GM12878 (cell line): ENCODE results near the gene NKIRAS2. TPM values are rescaled to one million over a fixed set of nuclear protein-coding genes. Genes with fewer than 3 reads are reported as not detected.

Experiments used
- EED ChIP-seq: sonication (generic); IDR thresholded peaks from 2 replicates; pipeline ENCODE4 v1.6.1; 2016; ENCODE audit warnings: antibody characterized with exemption, low read depth
- EP300 ChIP-seq, 2 experiments: fragments of 150-350 bp in 1 of 2; IDR thresholded peaks; 2 replicates each; pipeline ENCODE4 v1.6.1; 2011 to 2012; ENCODE audit warnings: low read depth in 2 of 2, low read length in 2 of 2, borderline replicate concordance in 1 of 2, improper control_type of control experiment in 1 of 2, inconsistent platforms in 1 of 2; ENCODE audit not compliant: control insufficient read depth in 1 of 2
- FOXK2 ChIP-seq: fragments of 450-650 bp; IDR thresholded peaks from 2 replicates; pipeline ENCODE4 v1.6.1; 2017; ENCODE audit warnings: mild to moderate bottlenecking, moderate library complexity
- NR2C2 ChIP-seq: IDR thresholded peaks from 2 replicates; pipeline ENCODE4 v1.6.1; 2011; ENCODE audit warnings: borderline replicate concordance, low read depth; ENCODE audit not compliant: control insufficient read depth, insufficient read length
- YBX1 ChIP-seq: fragments of 450-650 bp; IDR thresholded peaks from 2 replicates; pipeline ENCODE4 v1.6.1; 2016; ENCODE audit warnings: antibody characterized with exemption
- ZNF622 ChIP-seq: fragments of 450-650 bp; IDR thresholded peaks from 2 replicates; pipeline ENCODE4 v1.6.1; 2017; ENCODE audit warnings: mild to moderate bottlenecking, inconsistent platforms
- ZSCAN29 ChIP-seq: fragments of 450-650 bp; IDR thresholded peaks from 2 replicates; pipeline ENCODE4 v1.6.1; 2017; ENCODE audit warnings: mild to moderate bottlenecking, moderate library complexity
- polyA plus RNA-seq, 11 experiments: library from polyadenylated mRNA; depleted of rRNA in 4 of 11; unstranded in 6 of 11; stranded (reverse) in 5 of 11; fragments of >200 nt; fragmentation: Nextera tagmentation in 4 of 11; fragmentation: Illumina TruSeq in 1 of 11; extraction: Ambion mirVana in 4 of 11; extraction: Trizol in 1 of 11; gene quantifications; 1 replicate in 1 of 11; 2 replicates in 10 of 11; pipeline versions ENCODE4 v1.2.1 to v1.2.3, GENCODE V29; 2011 to 2016; ENCODE audit warnings: inconsistent platforms in 2 of 11, missing spikeins in 2 of 11, low read depth in 1 of 11
- total RNA-seq, 4 experiments: library from RNA; depleted of rRNA in 3 of 4; stranded (reverse); fragments of >200 nt in 3 of 4; fragmentation: Illumina TruSeq in 1 of 4; extraction: Trizol in 1 of 4; gene quantifications; 2 replicates each; pipeline versions ENCODE4 v1.2.1 to v1.2.3, GENCODE V29; 2013 to 2021
- TF ChIP-seq, protein P1 (sequence below): IDR thresholded peaks from 2 replicates; pipeline ENCODE4 v1.6.1; 2011; ENCODE audit warnings: borderline replicate concordance, low read depth, mild to moderate bottlenecking, moderate library complexity, low read length; ENCODE audit not compliant: insufficient read depth, poor library complexity, severe bottlenecking
- TF ChIP-seq, protein P2 (sequence below): IDR thresholded peaks from 2 replicates; pipeline ENCODE4 v1.6.1; 2011; ENCODE audit warnings: mild to moderate bottlenecking, low read depth, low read length, moderate library complexity; ENCODE audit not compliant: insufficient replicate concordance
- TF ChIP-seq, protein P3 (sequence below): fragments of 450-650 bp; IDR thresholded peaks from 2 replicates; pipeline ENCODE4 v1.6.1; 2014; ENCODE audit warnings: mild to moderate bottlenecking
- TF ChIP-seq, protein P4 (sequence below): fragments of 150-350 bp; IDR thresholded peaks from 2 replicates; pipeline ENCODE4 v1.6.1; 2014; ENCODE audit warnings: mild to moderate bottlenecking, low read depth, low read length
- TF ChIP-seq, protein P5 (sequence below): fragments of 450-650 bp; IDR thresholded peaks from 2 replicates; pipeline ENCODE4 v1.6.1; 2017; ENCODE audit warnings: low read depth, mild to moderate bottlenecking, moderate library complexity
- TF ChIP-seq, protein P6 (sequence below): fragments of 450-650 bp; IDR thresholded peaks from 2 replicates; pipeline ENCODE4 v1.6.1; 2017; ENCODE audit warnings: mild to moderate bottlenecking, moderate library complexity
- TF ChIP-seq, protein P7 (sequence below): fragments of 450-650 bp; IDR thresholded peaks from 2 replicates; pipeline ENCODE4 v1.6.1; 2017; ENCODE audit warnings: mild to moderate bottlenecking, low read depth, inconsistent platforms; ENCODE audit not compliant: poor library complexity, severe bottlenecking

NKIRAS2 gene
- total and polyA plus RNA-seq, 10 of the 15 experiments (the other 5 are each of a cell fraction or from before 2014, with no cell fraction given): 6.4 to 49.7 (median 27.2) TPM

DNA sequence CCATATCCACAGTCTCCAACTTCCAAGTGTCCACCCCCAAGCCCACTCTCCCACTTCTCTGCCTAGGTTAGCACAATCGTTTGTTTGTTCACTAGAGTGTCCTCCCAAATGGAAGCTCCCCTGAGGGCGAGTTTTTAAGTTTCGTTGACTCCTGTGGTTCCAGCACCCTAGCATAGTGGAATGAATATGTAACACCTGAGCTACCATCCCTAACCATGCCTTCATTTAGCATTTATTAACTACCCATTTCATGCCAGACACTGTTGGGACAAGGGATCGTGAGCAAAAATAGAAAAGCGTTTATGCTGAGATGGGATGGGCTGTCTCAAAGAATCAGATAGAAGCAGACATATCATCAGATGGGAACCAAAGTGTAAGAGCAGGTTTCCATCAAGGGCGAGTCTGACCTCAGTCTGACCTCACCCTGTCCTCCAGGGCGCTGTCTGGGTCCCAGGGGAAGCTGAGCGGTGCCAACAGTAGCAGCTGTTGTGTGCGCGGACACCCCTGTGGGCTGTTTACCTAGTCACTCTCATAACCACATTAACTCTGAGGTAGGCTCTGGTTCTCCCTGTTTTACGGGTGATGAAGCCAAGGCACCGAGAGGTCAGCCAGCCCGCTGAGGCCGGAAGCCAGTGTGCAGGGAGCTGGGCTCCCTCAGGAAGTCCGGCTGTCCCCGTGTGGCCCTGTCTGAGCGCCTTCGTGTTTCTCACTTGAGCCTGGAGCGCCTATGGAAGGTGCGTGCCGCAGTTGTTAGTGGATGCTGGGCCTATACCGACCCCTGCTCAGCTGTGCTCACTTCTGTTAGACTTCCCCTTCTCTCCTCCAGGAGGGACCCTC is 47.1 kb upstream of the NKIRAS2 start (continued):
- TF ChIP-seq, protein P1, sequence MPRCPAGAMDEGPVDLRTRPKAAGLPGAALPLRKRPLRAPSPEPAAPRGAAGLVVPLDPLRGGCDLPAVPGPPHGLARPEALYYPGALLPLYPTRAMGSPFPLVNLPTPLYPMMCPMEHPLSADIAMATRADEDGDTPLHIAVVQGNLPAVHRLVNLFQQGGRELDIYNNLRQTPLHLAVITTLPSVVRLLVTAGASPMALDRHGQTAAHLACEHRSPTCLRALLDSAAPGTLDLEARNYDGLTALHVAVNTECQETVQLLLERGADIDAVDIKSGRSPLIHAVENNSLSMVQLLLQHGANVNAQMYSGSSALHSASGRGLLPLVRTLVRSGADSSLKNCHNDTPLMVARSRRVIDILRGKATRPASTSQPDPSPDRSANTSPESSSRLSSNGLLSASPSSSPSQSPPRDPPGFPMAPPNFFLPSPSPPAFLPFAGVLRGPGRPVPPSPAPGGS: peak; percentile 55
- TF ChIP-seq, protein P2, sequence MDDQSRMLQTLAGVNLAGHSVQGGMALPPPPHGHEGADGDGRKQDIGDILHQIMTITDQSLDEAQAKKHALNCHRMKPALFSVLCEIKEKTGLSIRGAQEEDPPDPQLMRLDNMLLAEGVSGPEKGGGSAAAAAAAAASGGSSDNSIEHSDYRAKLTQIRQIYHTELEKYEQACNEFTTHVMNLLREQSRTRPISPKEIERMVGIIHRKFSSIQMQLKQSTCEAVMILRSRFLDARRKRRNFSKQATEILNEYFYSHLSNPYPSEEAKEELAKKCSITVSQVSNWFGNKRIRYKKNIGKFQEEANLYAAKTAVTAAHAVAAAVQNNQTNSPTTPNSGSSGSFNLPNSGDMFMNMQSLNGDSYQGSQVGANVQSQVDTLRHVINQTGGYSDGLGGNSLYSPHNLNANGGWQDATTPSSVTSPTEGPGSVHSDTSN: no peak
- TF ChIP-seq NR2C2 (no peak), EED (no peak), ZSCAN29 (no peak), EP300 (IDR thresholded peaks at IDR 0.05; ENCODE audit: borderline replicate concordance in 1 of 2, control insufficient read depth in 1 of 2, low read depth in 2 of 2, low read length in 2 of 2) (no peak), ZNF622 (no peak), FOXK2 (no peak; the same call in 1 of the 2 replicates), YBX1 (no peak)
- TF ChIP-seq, protein P3, sequence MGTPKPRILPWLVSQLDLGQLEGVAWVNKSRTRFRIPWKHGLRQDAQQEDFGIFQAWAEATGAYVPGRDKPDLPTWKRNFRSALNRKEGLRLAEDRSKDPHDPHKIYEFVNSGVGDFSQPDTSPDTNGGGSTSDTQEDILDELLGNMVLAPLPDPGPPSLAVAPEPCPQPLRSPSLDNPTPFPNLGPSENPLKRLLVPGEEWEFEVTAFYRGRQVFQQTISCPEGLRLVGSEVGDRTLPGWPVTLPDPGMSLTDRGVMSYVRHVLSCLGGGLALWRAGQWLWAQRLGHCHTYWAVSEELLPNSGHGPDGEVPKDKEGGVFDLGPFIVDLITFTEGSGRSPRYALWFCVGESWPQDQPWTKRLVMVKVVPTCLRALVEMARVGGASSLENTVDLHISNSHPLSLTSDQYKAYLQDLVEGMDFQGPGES: no peak
- TF ChIP-seq, protein P4, sequence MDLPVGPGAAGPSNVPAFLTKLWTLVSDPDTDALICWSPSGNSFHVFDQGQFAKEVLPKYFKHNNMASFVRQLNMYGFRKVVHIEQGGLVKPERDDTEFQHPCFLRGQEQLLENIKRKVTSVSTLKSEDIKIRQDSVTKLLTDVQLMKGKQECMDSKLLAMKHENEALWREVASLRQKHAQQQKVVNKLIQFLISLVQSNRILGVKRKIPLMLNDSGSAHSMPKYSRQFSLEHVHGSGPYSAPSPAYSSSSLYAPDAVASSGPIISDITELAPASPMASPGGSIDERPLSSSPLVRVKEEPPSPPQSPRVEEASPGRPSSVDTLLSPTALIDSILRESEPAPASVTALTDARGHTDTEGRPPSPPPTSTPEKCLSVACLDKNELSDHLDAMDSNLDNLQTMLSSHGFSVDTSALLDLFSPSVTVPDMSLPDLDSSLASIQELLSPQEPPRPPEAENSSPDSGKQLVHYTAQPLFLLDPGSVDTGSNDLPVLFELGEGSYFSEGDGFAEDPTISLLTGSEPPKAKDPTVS: no peak
- TF ChIP-seq, protein P5, sequence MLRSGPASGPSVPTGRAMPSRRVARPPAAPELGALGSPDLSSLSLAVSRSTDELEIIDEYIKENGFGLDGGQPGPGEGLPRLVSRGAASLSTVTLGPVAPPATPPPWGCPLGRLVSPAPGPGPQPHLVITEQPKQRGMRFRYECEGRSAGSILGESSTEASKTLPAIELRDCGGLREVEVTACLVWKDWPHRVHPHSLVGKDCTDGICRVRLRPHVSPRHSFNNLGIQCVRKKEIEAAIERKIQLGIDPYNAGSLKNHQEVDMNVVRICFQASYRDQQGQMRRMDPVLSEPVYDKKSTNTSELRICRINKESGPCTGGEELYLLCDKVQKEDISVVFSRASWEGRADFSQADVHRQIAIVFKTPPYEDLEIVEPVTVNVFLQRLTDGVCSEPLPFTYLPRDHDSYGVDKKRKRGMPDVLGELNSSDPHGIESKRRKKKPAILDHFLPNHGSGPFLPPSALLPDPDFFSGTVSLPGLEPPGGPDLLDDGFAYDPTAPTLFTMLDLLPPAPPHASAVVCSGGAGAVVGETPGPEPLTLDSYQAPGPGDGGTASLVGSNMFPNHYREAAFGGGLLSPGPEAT: no peak
- TF ChIP-seq, protein P6, sequence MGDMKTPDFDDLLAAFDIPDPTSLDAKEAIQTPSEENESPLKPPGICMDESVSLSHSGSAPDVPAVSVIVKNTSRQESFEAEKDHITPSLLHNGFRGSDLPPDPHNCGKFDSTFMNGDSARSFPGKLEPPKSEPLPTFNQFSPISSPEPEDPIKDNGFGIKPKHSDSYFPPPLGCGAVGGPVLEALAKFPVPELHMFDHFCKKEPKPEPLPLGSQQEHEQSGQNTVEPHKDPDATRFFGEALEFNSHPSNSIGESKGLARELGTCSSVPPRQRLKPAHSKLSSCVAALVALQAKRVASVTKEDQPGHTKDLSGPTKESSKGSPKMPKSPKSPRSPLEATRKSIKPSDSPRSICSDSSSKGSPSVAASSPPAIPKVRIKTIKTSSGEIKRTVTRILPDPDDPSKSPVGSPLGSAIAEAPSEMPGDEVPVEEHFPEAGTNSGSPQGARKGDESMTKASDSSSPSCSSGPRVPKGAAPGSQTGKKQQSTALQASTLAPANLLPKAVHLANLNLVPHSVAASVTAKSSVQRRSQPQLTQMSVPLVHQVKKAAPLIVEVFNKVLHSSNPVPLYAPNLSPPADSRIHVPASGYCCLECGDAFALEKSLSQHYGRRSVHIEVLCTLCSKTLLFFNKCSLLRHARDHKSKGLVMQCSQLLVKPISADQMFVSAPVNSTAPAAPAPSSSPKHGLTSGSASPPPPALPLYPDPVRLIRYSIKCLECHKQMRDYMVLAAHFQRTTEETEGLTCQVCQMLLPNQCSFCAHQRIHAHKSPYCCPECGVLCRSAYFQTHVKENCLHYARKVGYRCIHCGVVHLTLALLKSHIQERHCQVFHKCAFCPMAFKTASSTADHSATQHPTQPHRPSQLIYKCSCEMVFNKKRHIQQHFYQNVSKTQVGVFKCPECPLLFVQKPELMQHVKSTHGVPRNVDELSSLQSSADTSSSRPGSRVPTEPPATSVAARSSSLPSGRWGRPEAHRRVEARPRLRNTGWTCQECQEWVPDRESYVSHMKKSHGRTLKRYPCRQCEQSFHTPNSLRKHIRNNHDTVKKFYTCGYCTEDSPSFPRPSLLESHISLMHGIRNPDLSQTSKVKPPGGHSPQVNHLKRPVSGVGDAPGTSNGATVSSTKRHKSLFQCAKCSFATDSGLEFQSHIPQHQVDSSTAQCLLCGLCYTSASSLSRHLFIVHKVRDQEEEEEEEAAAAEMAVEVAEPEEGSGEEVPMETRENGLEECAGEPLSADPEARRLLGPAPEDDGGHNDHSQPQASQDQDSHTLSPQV: no peak
- TF ChIP-seq, protein P7, sequence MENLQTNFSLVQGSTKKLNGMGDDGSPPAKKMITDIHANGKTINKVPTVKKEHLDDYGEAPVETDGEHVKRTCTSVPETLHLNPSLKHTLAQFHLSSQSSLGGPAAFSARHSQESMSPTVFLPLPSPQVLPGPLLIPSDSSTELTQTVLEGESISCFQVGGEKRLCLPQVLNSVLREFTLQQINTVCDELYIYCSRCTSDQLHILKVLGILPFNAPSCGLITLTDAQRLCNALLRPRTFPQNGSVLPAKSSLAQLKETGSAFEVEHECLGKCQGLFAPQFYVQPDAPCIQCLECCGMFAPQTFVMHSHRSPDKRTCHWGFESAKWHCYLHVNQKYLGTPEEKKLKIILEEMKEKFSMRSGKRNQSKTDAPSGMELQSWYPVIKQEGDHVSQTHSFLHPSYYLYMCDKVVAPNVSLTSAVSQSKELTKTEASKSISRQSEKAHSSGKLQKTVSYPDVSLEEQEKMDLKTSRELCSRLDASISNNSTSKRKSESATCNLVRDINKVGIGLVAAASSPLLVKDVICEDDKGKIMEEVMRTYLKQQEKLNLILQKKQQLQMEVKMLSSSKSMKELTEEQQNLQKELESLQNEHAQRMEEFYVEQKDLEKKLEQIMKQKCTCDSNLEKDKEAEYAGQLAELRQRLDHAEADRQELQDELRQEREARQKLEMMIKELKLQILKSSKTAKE: peak; percentile 84
